GM12864 (cell line): ENCODE measurements around the gene GOLT1A.

ENCODE experiments used
- DNase-seq: peaks from one replicate; pipeline ENCODE4 v3.0.0-alpha.2; 2011; ENCODE audit warnings: low read depth
- H3K4me3 ChIP-seq: 2 replicates; pipeline ENCODE4 v1.5.1; 2011; ENCODE audit warnings: mild to moderate bottlenecking, low read depth, low read length, control low read depth
- CTCF ChIP-seq: IDR thresholded peaks from 2 replicates; pipeline ENCODE4 v1.5.1; 2011; ENCODE audit warnings: low read depth, mild to moderate bottlenecking, moderate library complexity, low read length, control low read depth, inconsistent platforms; ENCODE audit errors: missing control alignments

The GOLT1A gene

GRCh38 chr1:204161609-204162493 is 51.9 kb downstream of the GOLT1A start:
- no peak for DNase-seq
- H3K4me3 ChIP-seq: no peak overlapping the region
- TF ChIP-seq CTCF: no peak

DNA sequence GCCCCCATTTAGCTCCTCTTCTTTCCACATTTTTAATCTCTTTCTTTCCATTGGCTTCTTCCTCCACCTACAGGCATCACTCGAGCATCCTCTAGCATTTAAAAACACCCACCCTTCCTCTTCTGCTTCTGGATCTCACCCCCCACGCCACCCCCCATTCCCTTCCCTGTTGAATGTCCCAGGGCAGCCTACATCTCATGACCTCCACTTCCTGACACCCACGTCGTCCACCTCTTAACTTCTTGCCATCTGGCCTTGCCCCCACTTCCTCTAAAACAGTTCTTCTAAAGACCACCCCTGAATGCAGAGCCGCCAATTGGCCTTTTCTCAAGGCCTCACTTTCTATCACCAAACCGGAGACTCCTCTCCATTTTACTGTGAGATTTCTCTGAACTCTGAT is 55.8 kb downstream of the GOLT1A start:
- no peak for TF ChIP-seq CTCF
- DNase-seq: no peak
- no peak overlapping the region for H3K4me3 ChIP-seq

- no peak for DNase-seq
- no peak for TF ChIP-seq CTCF
- no peak overlapping the region for H3K4me3 ChIP-seq
These were observed 57.9 kb downstream of the GOLT1A start for GRCh38 chr1:204155881-204156280.

DNA sequence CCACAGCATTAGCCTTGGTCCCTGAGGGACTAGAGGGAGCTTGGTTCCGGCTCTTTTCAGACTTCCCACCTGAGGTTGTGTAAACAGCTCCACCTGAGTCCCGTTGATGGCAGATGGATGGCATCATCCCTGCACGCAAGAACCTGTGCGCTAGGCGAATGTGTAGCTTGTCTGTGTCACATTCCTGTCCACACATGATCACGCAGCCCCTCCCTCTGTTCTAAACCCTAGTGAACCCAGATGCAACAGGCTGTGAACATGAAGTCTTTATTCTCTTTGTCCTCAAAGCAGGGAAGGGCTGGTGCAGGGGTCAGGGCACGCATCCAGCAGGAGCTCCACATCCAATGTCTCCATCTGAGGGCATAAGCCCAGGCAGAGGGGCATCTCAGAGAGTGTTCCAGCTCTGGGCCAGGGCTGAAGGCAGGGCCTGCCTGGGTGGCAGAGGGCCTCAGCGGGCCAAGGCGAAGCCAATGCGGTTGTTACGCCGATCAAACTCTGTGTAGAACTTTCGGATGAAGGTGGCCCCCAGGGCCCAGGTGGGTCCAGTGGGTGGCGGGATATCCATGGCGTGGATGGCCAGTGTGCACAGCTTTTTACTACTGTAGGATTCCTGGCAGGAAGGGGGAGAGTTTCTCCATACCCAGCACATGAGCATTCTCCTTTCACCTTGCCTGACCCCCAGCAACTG is 59.1 kb downstream of the GOLT1A start:
- no peak for TF ChIP-seq CTCF
- H3K4me3 ChIP-seq: no peak overlapping the region
- DNase-seq: no peak

DNA sequence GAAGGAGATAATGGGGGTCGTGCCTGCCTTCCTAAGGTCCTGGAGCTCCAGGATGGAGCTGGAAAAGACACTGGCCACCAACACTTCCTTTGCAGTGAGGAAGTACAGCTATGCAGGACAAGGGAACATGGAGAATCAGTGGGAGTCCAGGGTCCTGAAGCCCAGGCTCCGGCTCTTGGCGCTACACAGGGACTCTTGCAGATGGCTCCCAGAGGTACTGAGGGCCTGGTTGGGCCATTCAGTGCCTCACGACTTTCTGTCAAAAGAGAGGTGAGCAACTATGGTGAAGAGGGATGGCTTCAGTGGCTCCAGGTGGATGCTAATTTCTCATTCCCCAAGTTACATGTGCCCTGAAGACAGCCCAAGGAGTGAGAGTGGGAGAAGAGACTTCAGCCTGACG is 60.1 kb downstream of the GOLT1A start:
- no peak overlapping the region for H3K4me3 ChIP-seq
- TF ChIP-seq CTCF: no peak

DNA sequence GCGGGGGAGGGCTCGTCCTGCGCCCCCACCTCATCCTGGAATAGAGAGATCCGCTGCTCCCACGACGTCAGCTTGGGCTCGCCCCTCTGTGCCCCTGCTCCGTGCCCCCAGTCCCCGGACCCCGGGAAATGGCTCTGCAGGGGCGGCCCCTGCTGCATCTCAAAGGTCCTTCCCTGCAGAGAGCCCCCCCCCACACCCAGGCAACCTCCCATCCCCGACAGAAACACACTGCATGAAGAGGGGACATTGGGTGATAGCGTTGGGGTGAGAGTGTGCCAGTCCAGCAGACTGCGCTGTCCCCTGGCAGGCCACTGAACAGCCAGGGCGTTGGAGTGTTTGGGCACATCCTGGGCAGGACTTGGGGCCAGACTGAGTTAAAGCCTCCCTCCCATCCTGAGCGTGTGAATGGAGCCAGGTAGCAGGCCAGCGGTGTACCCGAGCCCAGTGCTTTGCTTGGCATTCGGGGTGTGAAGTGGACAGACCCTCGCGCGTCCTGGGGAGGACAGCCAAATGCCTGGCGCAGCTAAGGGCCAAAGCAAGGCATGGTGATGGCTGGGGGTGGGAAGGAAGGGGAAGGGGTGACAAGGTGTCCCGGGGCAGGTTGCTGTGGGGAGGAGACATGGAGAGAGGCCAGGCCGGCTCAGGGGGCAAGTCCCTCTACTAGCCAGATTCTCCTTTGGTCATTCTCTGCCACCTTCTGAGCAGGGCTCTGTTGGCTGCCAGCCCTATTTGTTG is 61.3 kb downstream of the GOLT1A start:
- DNase-seq: no peak
- H3K4me3 ChIP-seq: no peak overlapping the region

More for the DNA sequence above, 60.1 kb downstream of the GOLT1A start:
- DNase-seq: no peak

More for the DNA sequence above, 61.3 kb downstream of the GOLT1A start:
- TF ChIP-seq CTCF: no peak
